KMS-11 (cell line): ENCODE data around the gene TRIM71.
A peak's percentile ranks its signal among the peaks of the same experiment; 100 is the strongest.
"Not testable (repeated sequence)": the region's sequence is repeated elsewhere in the genome, so short reads cannot be mapped to it uniquely, and the experiment has no call there.

Experiments used
- H2AFZ ChIP-seq: fragments of 200-600 bp; sonication (generic); 2 replicates; pipeline ENCODE4 v1.6.1; 2016; ENCODE audit warnings: antibody characterized with exemption, mixed run types, low read depth
- H3K27ac ChIP-seq: fragments of 200-600 bp; sonication (generic); 2 replicates; pipeline ENCODE4 v1.6.1; 2016; ENCODE audit warnings: mild to moderate bottlenecking, mixed run types
- H3K27me3 ChIP-seq: fragments of 200-600 bp; sonication (generic); 2 replicates; pipeline ENCODE4 v1.6.1; 2017; ENCODE audit warnings: mild to moderate bottlenecking, low read depth, mixed run types, moderate library complexity; ENCODE audit not compliant: insufficient read depth
- H3K36me3 ChIP-seq: fragments of 200-600 bp; sonication (generic); 2 replicates; pipeline ENCODE4 v1.6.1; 2017; ENCODE audit warnings: mild to moderate bottlenecking, mixed run types; ENCODE audit not compliant: insufficient read depth
- H3K4me1 ChIP-seq: fragments of 200-600 bp; sonication (generic); 2 replicates; pipeline ENCODE4 v1.6.1; 2016; ENCODE audit warnings: mild to moderate bottlenecking, low read depth, mixed run types; ENCODE audit not compliant: poor library complexity, severe bottlenecking
- H3K4me2 ChIP-seq: fragments of 200-600 bp; sonication (generic); 2 replicates; pipeline ENCODE4 v1.7.0; 2016; ENCODE audit warnings: mild to moderate bottlenecking, mixed run types
- H3K4me3 ChIP-seq: fragments of 200-600 bp; sonication (generic); IDR thresholded peaks from 2 replicates; pipeline ENCODE4 v1.6.1; 2017; ENCODE audit warnings: low read depth, low read length, mixed read lengths; ENCODE audit not compliant: insufficient read depth
- H3K79me2 ChIP-seq: fragments of 200-600 bp; sonication (generic); 2 replicates; pipeline ENCODE4 v1.6.1; 2016; ENCODE audit warnings: low read depth, mixed run types; ENCODE audit not compliant: insufficient read depth
- H3K9ac ChIP-seq: fragments of 200-600 bp; sonication (generic); 2 replicates; pipeline ENCODE4 v1.6.1; 2016; ENCODE audit warnings: mild to moderate bottlenecking, mixed run types
- H4K20me1 ChIP-seq: fragments of 200-600 bp; sonication (generic); 2 replicates; pipeline ENCODE4 v1.6.1; 2016; ENCODE audit warnings: mild to moderate bottlenecking, mixed run types; ENCODE audit not compliant: insufficient read depth
- CTCF ChIP-seq: fragments of 200-600 bp; sonication (generic); conservative IDR thresholded peaks from 2 replicates; pipeline ENCODE4 v1.6.1; 2017; ENCODE audit warnings: low read depth, mild to moderate bottlenecking, antibody characterized with exemption, low read length, moderate library complexity, mixed read lengths

Gene TRIM71

GRCh38 chr3:32922078-32922477, 104.3 kb downstream of the TRIM71 start:
- Histone ChIP-seq H3K4me1 (no peaks in the 10 kb centered on the region), H3K4me2 (no peak overlapping the region), H3K79me2 (no peaks in the 10 kb centered on the region), H3K27ac (no peak overlapping the region), H3K4me3 (no peak overlapping the region), H2AFZ (no peak overlapping the region), H3K36me3 (no peaks in the 10 kb centered on the region), H4K20me1 (no peaks in the 10 kb centered on the region), H3K9ac (no peak overlapping the region), H3K27me3 (no peaks in the 10 kb centered on the region)
- TF ChIP-seq CTCF, result no peak

GRCh38 chr3:32930161-32930560, 112.4 kb downstream of the TRIM71 start:
- H3K9ac ChIP-seq, result no peak overlapping the region
- H3K4me2 ChIP-seq, result no peak overlapping the region
- no peak for TF ChIP-seq CTCF
- H3K27ac ChIP-seq, result no peak overlapping the region
- no peak overlapping the region for H3K4me3 ChIP-seq
- H3K4me1 ChIP-seq, result peaks cover 6% of the 10 kb centered on the region
- no peaks in the 10 kb centered on the region for H3K79me2 ChIP-seq
- no peaks in the 10 kb centered on the region for H4K20me1 ChIP-seq
- H3K36me3 ChIP-seq, result no peaks in the 10 kb centered on the region
- no peaks in the 10 kb centered on the region for H3K27me3 ChIP-seq
- no peak overlapping the region for H2AFZ ChIP-seq

DNA sequence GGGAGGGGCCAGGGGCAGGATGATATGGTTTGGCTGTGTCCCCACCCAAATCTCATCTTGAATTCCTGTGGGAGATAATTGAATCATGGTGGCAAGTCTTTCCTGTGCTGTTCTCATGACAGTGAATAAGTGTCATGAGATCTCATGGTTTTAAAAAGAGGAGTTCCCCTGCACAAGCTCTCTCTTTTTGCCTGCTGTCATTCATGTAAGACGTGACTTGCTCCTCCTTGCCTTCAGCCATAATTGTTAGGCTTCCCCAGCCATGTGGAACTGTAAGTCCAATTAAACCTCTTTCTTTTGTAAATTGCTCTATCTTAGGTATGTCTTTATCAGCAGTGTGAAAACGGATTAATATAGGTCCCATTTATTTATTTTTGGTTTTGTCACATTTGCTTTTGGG, 113.5 kb downstream of the TRIM71 start:
- H2AFZ ChIP-seq, H3K4me1 ChIP-seq, H3K79me2 ChIP-seq, H3K36me3 ChIP-seq, H3K9ac ChIP-seq, H3K27me3 ChIP-seq, H4K20me1 ChIP-seq, H3K4me3 ChIP-seq, H3K27ac ChIP-seq, H3K4me2 ChIP-seq: not testable (repeated sequence)

DNA sequence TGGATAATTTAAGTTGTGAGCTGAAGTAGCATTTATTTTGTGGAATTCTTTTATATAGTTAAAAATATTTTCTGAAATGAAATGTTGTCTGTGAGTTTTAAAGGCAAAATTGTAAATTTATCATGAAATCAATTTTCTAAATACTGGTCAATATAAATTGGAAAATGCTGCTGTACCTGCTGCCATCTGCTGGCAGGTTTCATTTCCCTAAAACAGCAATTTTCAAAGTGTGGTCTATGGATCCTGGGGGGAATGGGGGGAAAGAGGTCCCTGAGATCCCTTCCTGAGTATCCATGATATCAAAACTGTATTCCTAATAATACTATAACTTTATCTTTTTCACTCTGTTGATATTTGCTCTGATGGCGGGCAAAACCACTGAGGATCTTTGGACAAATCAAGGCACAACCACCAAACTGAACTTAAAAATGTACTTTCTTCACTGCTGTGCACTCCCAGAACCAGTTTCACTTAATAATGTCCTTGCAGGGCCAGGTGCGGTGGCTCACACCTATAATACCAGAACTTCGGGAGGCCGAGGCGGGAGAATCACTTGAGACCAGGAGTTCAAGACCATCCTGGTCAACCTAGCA, 116.4 kb downstream of the TRIM71 start:
- Histone ChIP-seq H3K27me3 (no peaks in the 10 kb centered on the region), H3K36me3 (no peaks in the 10 kb centered on the region), H4K20me1 (no peaks in the 10 kb centered on the region), H3K4me2 (no peak overlapping the region), H3K27ac (no peak overlapping the region), H3K79me2 (no peaks in the 10 kb centered on the region), H3K4me1 (peaks cover 6% of the 10 kb centered on the region), H3K9ac (no peak overlapping the region), H3K4me3 (no peak overlapping the region), H2AFZ (no peak overlapping the region)
- TF ChIP-seq CTCF, result peak; percentile 55; the same call in 1 of the 2 replicates

DNA sequence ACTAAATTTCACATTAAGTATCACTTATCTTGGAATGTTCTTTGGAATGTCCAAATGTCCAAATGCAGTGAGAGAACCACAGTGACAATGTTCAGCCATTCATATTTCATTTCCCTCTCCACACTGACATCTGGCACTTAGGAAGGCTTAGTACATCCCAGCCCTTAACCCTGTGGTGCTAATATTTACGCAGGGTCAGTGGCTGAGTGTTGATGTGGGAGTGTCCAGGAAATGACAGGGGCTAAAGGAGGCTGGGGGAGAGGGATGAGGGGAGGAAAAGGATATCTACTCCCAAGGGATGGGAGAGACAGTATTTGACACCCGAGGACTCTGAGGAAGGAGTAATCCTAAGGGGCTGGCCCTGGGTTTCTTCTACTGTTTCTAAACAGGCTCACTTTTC, 119.5 kb downstream of the TRIM71 start:
- Histone ChIP-seq H3K79me2 (no peaks in the 10 kb centered on the region), H3K27me3 (no peaks in the 10 kb centered on the region), H3K36me3 (no peaks in the 10 kb centered on the region), H3K27ac (no peak overlapping the region), H3K4me3 (no peak overlapping the region), H3K4me1 (peaks cover 6% of the 10 kb centered on the region), H2AFZ (no peak overlapping the region), H3K4me2 (no peak overlapping the region), H4K20me1 (no peaks in the 10 kb centered on the region), H3K9ac (no peak overlapping the region)
- TF ChIP-seq CTCF, result no peak

DNA sequence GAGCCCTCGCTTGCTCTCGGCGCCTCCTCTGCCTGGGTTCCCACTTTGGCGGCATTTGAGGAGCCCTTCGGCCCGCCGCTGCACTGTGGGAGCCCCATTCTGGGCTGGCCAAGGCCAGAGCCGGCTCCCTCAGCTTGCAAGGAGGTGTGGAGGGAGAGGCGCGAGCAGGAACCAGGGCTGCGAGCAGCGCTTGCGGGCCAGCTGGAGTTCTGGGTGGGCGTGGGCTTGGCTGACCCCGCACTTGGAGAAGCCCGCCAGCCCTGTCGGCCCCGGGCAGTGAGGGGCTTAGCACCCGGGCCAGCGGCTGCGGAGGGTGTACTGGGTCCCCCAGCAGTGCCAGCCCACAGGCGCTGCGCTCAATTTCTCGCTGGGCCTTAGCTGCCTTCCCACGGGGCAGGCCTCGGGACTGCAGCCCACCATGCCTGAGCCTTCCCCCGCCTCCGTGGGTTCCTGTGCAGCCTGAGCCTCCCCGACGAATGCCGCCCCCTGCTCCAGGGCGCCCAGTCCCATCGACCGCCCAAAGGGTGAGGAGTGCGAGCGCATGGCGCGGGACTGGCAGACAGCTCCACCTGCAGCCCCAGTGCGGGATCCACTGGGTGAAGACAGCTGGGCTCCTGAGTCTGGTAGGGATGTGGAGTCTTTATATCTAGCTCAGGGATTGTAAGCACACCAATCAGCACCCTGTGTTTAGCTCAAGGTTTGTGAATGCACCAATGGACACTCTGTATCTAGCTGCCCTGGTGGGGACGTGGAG, 121.9 kb downstream of the TRIM71 start:
- not testable (repeated sequence) for H3K4me2 ChIP-seq

More for the DNA sequence above, 121.9 kb downstream of the TRIM71 start:
- not testable (repeated sequence) for H4K20me1 ChIP-seq, H3K9ac ChIP-seq, H3K36me3 ChIP-seq, H3K27me3 ChIP-seq, H3K27ac ChIP-seq, H3K4me1 ChIP-seq, H3K79me2 ChIP-seq, H3K4me3 ChIP-seq, H2AFZ ChIP-seq
